Mesenchymal stem cell (in vitro differentiated cells and primary cell): ENCODE measurements around the gene SLF1.

Experiments
- DNase-seq: peaks from one replicate; pipeline ENCODE4 v3.0.0-alpha.2; 2013
- H2AFZ ChIP-seq: one replicate; pipeline ENCODE4 v1.6.1; 2013; ENCODE audit warnings: low read depth, mild to moderate bottlenecking, control low read depth, inconsistent platforms, low read length, moderate library complexity
- H2AK5ac ChIP-seq: 2 replicates; pipeline ENCODE4 v1.6.1; 2013; ENCODE audit warnings: low read length, moderate library complexity, mild to moderate bottlenecking, inconsistent platforms; ENCODE audit not compliant: severe bottlenecking
- H2BK120ac ChIP-seq: one replicate; pipeline ENCODE4 v1.6.1; 2013; ENCODE audit warnings: low read depth, mild to moderate bottlenecking, inconsistent platforms, low read length, moderate library complexity
- H2BK12ac ChIP-seq, 2 experiments: one replicate each; pipeline ENCODE4 v1.6.1; 2013; ENCODE audit warnings: inconsistent platforms in 2 of 2, low read length in 2 of 2, mild to moderate bottlenecking in 2 of 2, moderate library complexity in 2 of 2, control low read depth in 1 of 2
- H2BK15ac ChIP-seq: one replicate; pipeline ENCODE4 v1.6.1; 2013; ENCODE audit warnings: mild to moderate bottlenecking, low read depth, inconsistent platforms; ENCODE audit not compliant: poor library complexity, severe bottlenecking
- H2BK5ac ChIP-seq: 2 replicates; pipeline ENCODE4 v1.6.1; 2013; ENCODE audit warnings: low read depth, mild to moderate bottlenecking, low read length, control low read depth, inconsistent platforms; ENCODE audit not compliant: poor library complexity, severe bottlenecking
- H3K14ac ChIP-seq, 2 experiments: one replicate each; pipeline ENCODE4 v1.6.1; 2013; ENCODE audit warnings: inconsistent platforms in 2 of 2, low read length in 2 of 2, control low read depth in 1 of 2, mild to moderate bottlenecking in 1 of 2, moderate library complexity in 1 of 2
- H3K18ac ChIP-seq, 2 experiments: one replicate each; pipeline ENCODE4 v1.6.1; 2013; ENCODE audit warnings: inconsistent platforms in 2 of 2, low read length in 2 of 2, control low read depth in 1 of 2, low read depth in 1 of 2, mild to moderate bottlenecking in 1 of 2
- H3K23ac ChIP-seq, 2 experiments: one replicate each; pipeline ENCODE4 v1.6.1; 2013; ENCODE audit warnings: inconsistent platforms in 2 of 2, low read length in 2 of 2, mild to moderate bottlenecking in 2 of 2, moderate library complexity in 2 of 2, control low read depth in 1 of 2
- H3K27ac ChIP-seq: 2 replicates; pipeline ENCODE4 v1.5.1; 2013; ENCODE audit warnings: mild to moderate bottlenecking, moderate library complexity, low read length, control low read depth, inconsistent platforms; ENCODE audit not compliant: poor library complexity, severe bottlenecking
- H3K27me3 ChIP-seq, 2 experiments: 2 replicates each; pipeline versions ENCODE4 v1.6.1 to v1.7.0; 2013; ENCODE audit warnings: low read length in 2 of 2, mild to moderate bottlenecking in 2 of 2, moderate library complexity in 2 of 2, control low read depth in 1 of 2, inconsistent platforms in 1 of 2; ENCODE audit not compliant: control insufficient read depth in 1 of 2, insufficient read depth in 1 of 2
- H3K36me3 ChIP-seq, 2 experiments: 2 replicates each; pipeline versions ENCODE4 v1.6.1 to v1.7.0; 2013; ENCODE audit warnings: low read length in 2 of 2, control low read depth in 1 of 2, inconsistent platforms in 1 of 2, low read depth in 1 of 2, mild to moderate bottlenecking in 1 of 2; ENCODE audit not compliant: insufficient read depth in 2 of 2, control insufficient read depth in 1 of 2
- H3K4ac ChIP-seq, 2 experiments: one replicate each; pipeline ENCODE4 v1.6.1; 2013; ENCODE audit warnings: inconsistent platforms in 2 of 2, low read length in 2 of 2, mild to moderate bottlenecking in 2 of 2, moderate library complexity in 2 of 2, control low read depth in 1 of 2, low read depth in 1 of 2
- H3K4me1 ChIP-seq: 2 replicates; pipeline ENCODE4 v1.6.1; 2013; ENCODE audit warnings: low read depth, low read length, control low read depth; ENCODE audit not compliant: control insufficient read depth, insufficient read depth
- H3K4me2 ChIP-seq: 2 replicates; pipeline ENCODE4 v1.6.1; 2013; ENCODE audit warnings: low read length, mild to moderate bottlenecking, inconsistent platforms; ENCODE audit not compliant: poor library complexity, severe bottlenecking
- H3K4me3 ChIP-seq, 2 experiments: 2 replicates each; pipeline versions ENCODE4 v1.5.1 to v1.7.0; 2013; ENCODE audit warnings: low read length in 2 of 2, mild to moderate bottlenecking in 2 of 2, control low read depth in 1 of 2, low read depth in 1 of 2; ENCODE audit not compliant: insufficient read depth in 1 of 2
- H3K79me1 ChIP-seq: replicated peaks from 2 replicates; pipeline ENCODE4 v1.6.1; 2013; ENCODE audit warnings: mild to moderate bottlenecking, control low read depth, low read length, inconsistent platforms; ENCODE audit not compliant: poor library complexity, severe bottlenecking
- H3K9ac ChIP-seq: 2 replicates; pipeline ENCODE4 v1.7.0; 2013; ENCODE audit warnings: mild to moderate bottlenecking, low read length, moderate library complexity
- H3K9me3 ChIP-seq: 2 replicates; pipeline ENCODE4 v1.7.0; 2013; ENCODE audit warnings: mild to moderate bottlenecking, low read length; ENCODE audit not compliant: control insufficient read depth
- H4K8ac ChIP-seq: one replicate; pipeline ENCODE4 v1.6.1; 2013; ENCODE audit warnings: inconsistent platforms, mild to moderate bottlenecking, low read length, moderate library complexity
- H4K91ac ChIP-seq: one replicate; pipeline ENCODE4 v1.6.1; 2013; ENCODE audit warnings: mild to moderate bottlenecking, low read length, inconsistent platforms
- WGBS: methylation state at CpG from one replicate; pipeline ENCODE4 v1.1.7; 2013; ENCODE audit warnings: mixed read lengths; 5-methylcytosine and 5-hydroxymethylcytosine counted together

The SLF1 gene

GRCh38 chr5:94745786-94746730, 127.6 kb downstream of the SLF1 start:
- Histone ChIP-seq H3K4ac (no peak overlapping the region), H2AK5ac (no peak overlapping the region), H4K91ac (no peak overlapping the region), H3K27me3 (no peaks in the 10 kb centered on the region), H2BK15ac (no peak overlapping the region), H2BK12ac (no peak overlapping the region), H3K36me3 (peaks cover 0 to 3% of the 10 kb centered on the region in 2 experiments), H4K8ac (no peak overlapping the region), H2BK120ac (no peak overlapping the region), H3K18ac (no peak overlapping the region), H3K14ac (no peak overlapping the region), H3K27ac (no peak overlapping the region), H3K9me3 (no peaks in the 10 kb centered on the region), H3K79me1 (no peaks in the 10 kb centered on the region), H2AFZ (no peak overlapping the region), H3K4me1 (no peaks in the 10 kb centered on the region), H2BK5ac (no peak overlapping the region), H3K4me3 (no peak overlapping the region), H3K4me2 (no peak overlapping the region), H3K9ac (no peak overlapping the region), H3K23ac (no peak overlapping the region)
- DNase-seq: peak; percentile 4
- 66% methylated on average over 2 of the region's 5 CpGs for WGBS

- 86% methylated on average over 1 of the region's 1 CpG for WGBS
- no peak overlapping the region for H3K14ac ChIP-seq
- no peaks in the 10 kb centered on the region for H3K79me1 ChIP-seq
- no peak overlapping the region for H2BK15ac ChIP-seq
- no peaks in the 10 kb centered on the region for H3K27me3 ChIP-seq
- no peak overlapping the region for H3K4me3 ChIP-seq
- no peak overlapping the region for H2BK5ac ChIP-seq
- peaks cover 0 to 3% of the 10 kb centered on the region in 2 experiments for H3K36me3 ChIP-seq
- no peak overlapping the region for H2BK120ac ChIP-seq
- no peaks in the 10 kb centered on the region for H3K4me1 ChIP-seq
- H3K4me2 ChIP-seq: no peak overlapping the region
- H3K4ac ChIP-seq: no peak overlapping the region
- no peaks in the 10 kb centered on the region for H3K9me3 ChIP-seq
- no peak overlapping the region for H2AFZ ChIP-seq
- H3K9ac ChIP-seq: no peak overlapping the region
- H2AK5ac ChIP-seq: no peak overlapping the region
- H3K27ac ChIP-seq: no peak overlapping the region
- no peak overlapping the region for H3K18ac ChIP-seq
- DNase-seq: peak; percentile 18
- H4K8ac ChIP-seq: no peak overlapping the region
- no peak overlapping the region for H2BK12ac ChIP-seq
- no peak overlapping the region for H3K23ac ChIP-seq
- H4K91ac ChIP-seq: no peak overlapping the region
Observed at GRCh38 chr5:94746731-94747124, 128.3 kb downstream of the SLF1 start.
